ENCODE results near the gene ARX. TPM values are rescaled to one million over a fixed set of nuclear protein-coding genes. Genes with fewer than 3 reads are reported as not detected.
A peak's percentile ranks its signal among the peaks of the same experiment; 100 is the strongest.

The ARX gene
- total RNA-seq, 1 experiment from 2014 or later, result not detected

DNA sequence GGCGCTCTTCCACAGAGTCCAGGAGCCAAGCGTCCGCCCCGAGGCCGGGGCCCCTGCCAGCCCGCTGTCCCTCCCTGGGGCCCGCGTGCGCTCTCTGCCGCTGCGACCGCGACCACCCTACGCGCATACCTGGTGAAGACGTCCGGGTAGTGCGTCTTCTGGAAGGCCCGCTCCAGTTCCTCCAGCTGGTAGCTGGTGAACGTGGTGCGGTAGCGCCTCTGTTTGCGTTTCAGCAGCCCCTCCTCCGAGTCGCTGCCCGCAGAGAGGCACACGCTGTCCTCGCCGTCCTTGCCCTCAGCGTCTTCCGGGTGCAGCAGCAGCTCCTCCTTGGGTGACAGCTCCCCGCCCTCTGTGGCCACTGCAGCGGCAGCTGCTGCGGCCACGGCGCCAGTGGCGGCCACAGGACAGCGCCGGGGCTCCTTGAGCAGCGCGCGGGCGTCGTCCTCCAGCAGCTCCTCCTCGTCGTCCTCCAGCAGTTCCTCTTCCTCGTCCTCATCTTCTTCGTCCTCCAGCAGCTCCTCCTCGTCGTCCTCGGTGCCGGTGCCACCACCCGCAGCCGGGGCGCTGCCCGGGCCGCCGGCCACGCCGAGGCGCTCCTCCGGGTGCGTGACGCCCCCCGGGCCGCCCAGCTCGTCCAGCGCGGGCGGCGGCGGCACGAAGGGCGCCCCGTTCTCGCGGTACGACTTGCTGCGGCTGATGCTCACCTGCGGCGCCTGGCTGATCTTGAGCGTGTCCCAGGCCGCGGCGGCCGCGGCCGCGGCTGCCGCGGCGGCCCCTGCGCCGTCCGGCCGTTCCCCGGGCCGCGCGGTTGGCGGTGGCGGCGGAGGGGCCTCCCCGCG lies 2.8 kb downstream of the ARX start:
- Histone ChIP-seq H3K27ac (ENCODE audit: low read length) (no peak overlapping the region), H3K9me2 (replicated peaks; ENCODE audit: insufficient read depth, low read length) (no peaks in the 10 kb centered on the region), H3K4me1 (ENCODE audit: low read length) (no peaks in the 10 kb centered on the region), H3K9ac (ENCODE audit: low read length) (peak overlapping the region; percentile 13; the same call in 1 of the 2 replicates), H3K27me3 (ENCODE audit: low read length) (no peaks in the 10 kb centered on the region), H3K4me3 (ENCODE audit: low read length) (peak overlapping the region; percentile 48; the same call in 1 of the 2 replicates), H3K9me3 (ENCODE audit: low read length) (no peaks in the 10 kb centered on the region), H3K36me3 (ENCODE audit: insufficient read depth, low read length) (no peaks in the 10 kb centered on the region), H4K20me1 (ENCODE audit: insufficient read depth, low read depth, low read length) (no peaks in the 10 kb centered on the region), H2AFZ (ENCODE audit: low read length) (no peak overlapping the region), H3K79me2 (ENCODE audit: low read length) (no peaks in the 10 kb centered on the region), H3K4me2 (ENCODE audit: low read depth, low read length, poor library complexity, severe bottlenecking) (peak overlapping the region; percentile 53)
- peak; percentile 43 for DNase-seq

DNA sequence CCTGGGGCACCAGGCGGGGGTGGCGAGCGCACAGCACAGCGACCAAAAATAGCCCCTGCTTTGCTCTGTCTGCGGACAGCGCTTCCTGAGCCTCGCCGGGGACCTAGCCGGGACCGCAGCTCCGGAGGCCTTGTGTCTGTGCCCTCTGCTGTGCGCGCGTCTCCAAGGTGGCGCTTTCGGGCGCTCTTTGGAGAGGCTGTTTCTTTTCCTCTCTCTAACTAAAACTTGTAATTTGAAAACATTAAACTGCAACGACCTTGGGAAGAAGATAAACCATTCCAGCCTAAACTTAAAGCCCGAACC lies 3.4 kb downstream of the ARX start:
- Histone ChIP-seq H3K27ac (ENCODE audit: low read length) (no peak overlapping the region), H3K4me2 (ENCODE audit: low read depth, low read length, poor library complexity, severe bottlenecking) (no peak overlapping the region)

DNA sequence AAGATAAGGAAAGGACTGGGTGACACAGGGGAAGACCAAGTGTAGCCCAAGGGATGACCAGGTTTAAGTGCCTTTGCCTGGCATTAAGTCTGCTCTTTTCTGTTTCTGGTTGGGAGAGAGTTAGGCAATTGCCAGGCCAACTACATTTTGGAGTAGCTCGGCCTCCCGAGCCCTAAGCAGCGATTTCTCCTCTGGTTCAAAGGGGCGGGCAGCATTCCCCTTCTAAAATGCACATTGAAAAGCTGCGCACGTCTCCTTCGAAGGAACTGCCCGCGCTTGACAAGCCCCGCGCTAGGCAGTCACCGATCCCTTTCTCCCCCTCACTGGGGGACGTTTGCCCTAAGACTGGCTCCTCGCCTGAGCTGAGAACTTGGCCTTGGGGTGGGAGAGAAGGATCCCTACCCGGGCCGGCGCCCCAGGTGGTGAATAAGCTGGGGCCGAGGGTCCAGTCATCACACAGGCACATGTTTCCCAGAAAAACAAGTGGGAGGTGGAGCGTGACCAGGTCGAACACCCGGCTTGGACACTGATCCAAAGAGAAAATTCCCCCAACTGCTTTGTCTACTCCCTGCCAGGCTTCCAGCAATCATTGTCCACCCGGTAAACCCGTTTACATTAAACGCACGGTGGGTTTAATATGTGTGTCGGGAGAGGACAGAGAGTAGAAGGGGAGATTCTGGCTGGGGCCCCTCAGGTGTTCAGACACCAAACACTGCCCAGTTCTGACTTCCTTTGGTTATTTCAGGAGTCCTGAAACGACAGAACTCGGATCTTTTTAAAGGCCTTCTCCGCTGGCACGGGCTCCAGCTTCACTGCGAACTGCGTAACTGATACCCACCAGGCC lies 4.0 kb downstream of the ARX start:
- no peak overlapping the region for H3K9ac ChIP-seq (ENCODE audit: low read length)
- no peak overlapping the region for H3K4me3 ChIP-seq (ENCODE audit: low read length)
- H3K4me1 ChIP-seq (ENCODE audit: low read length), result no peaks in the 10 kb centered on the region
- H3K9me2 ChIP-seq (replicated peaks; ENCODE audit: insufficient read depth, low read length), result no peaks in the 10 kb centered on the region
- H3K4me2 ChIP-seq (ENCODE audit: low read depth, low read length, poor library complexity, severe bottlenecking), result no peak overlapping the region
- H3K79me2 ChIP-seq (ENCODE audit: low read length), result no peaks in the 10 kb centered on the region
- no peaks in the 10 kb centered on the region for H4K20me1 ChIP-seq (ENCODE audit: insufficient read depth, low read depth, low read length)
- H2AFZ ChIP-seq (ENCODE audit: low read length), result no peak overlapping the region
- H3K9me3 ChIP-seq (ENCODE audit: low read length), result no peaks in the 10 kb centered on the region
- H3K27me3 ChIP-seq (ENCODE audit: low read length), result no peaks in the 10 kb centered on the region
- no peak overlapping the region for H3K27ac ChIP-seq (ENCODE audit: low read length)
- H3K36me3 ChIP-seq (ENCODE audit: insufficient read depth, low read length), result no peaks in the 10 kb centered on the region
- DNase-seq, result no peak

More for the DNA sequence above, 3.4 kb downstream of the ARX start:
- Histone ChIP-seq H3K9me2 (replicated peaks; ENCODE audit: insufficient read depth, low read length) (no peaks in the 10 kb centered on the region), H3K4me3 (ENCODE audit: low read length) (no peak overlapping the region), H3K9me3 (ENCODE audit: low read length) (no peaks in the 10 kb centered on the region), H3K9ac (ENCODE audit: low read length) (no peak overlapping the region), H3K4me1 (ENCODE audit: low read length) (no peaks in the 10 kb centered on the region), H2AFZ (ENCODE audit: low read length) (no peak overlapping the region), H3K27me3 (ENCODE audit: low read length) (no peaks in the 10 kb centered on the region), H3K79me2 (ENCODE audit: low read length) (no peaks in the 10 kb centered on the region), H4K20me1 (ENCODE audit: insufficient read depth, low read depth, low read length) (no peaks in the 10 kb centered on the region), H3K36me3 (ENCODE audit: insufficient read depth, low read length) (no peaks in the 10 kb centered on the region)
- no peak for DNase-seq

DNA sequence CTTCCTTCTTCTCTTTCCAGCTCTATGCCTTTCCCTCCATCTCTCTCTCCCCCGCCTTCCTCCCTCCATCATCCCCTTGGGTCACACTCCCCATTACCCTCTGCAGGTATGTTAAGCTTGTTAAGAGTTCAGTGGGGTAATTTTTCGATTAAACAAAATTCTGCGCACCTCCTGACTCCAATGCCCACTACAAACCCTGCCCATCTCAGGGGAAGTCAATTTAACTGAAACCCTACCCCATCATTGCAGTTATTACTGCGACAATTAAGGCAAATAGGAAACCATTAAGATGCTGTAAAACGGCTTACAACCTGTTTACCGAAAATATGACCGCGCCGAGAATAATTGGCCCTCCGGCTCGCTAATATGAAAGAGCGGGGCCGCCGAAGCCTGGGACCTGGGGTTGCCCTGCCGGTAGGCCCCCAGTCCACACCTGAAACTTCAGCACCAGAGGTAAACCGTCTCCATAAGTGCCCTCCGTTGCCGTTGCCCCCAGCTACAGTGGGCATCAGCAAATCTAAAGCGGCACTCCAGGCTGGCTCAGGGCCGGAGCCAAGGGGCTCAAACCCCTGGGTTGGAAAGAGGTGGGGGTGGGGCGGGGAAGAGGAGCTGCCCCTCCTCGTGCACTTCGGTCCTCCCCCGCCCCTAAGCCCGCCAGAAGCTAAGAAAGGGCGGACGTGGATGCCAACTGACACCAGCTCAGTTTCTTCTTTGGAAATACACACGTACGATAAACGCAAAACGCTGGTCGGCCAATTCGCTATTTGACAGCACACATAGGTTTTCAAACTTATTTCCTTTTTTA lies 4.8 kb downstream of the ARX start:
- Histone ChIP-seq H3K9ac (ENCODE audit: low read length) (no peak overlapping the region), H3K79me2 (ENCODE audit: low read length) (no peaks in the 10 kb centered on the region), H3K27me3 (ENCODE audit: low read length) (no peaks in the 10 kb centered on the region), H3K9me3 (ENCODE audit: low read length) (no peaks in the 10 kb centered on the region), H3K27ac (ENCODE audit: low read length) (no peak overlapping the region), H3K4me1 (ENCODE audit: low read length) (no peaks in the 10 kb centered on the region), H4K20me1 (ENCODE audit: insufficient read depth, low read depth, low read length) (no peaks in the 10 kb centered on the region), H3K4me3 (ENCODE audit: low read length) (no peak overlapping the region), H3K36me3 (ENCODE audit: insufficient read depth, low read length) (no peaks in the 10 kb centered on the region), H3K9me2 (replicated peaks; ENCODE audit: insufficient read depth, low read length) (no peaks in the 10 kb centered on the region), H3K4me2 (ENCODE audit: low read depth, low read length, poor library complexity, severe bottlenecking) (no peak overlapping the region), H2AFZ (ENCODE audit: low read length) (no peak overlapping the region)
- DNase-seq, result no peak

DNA sequence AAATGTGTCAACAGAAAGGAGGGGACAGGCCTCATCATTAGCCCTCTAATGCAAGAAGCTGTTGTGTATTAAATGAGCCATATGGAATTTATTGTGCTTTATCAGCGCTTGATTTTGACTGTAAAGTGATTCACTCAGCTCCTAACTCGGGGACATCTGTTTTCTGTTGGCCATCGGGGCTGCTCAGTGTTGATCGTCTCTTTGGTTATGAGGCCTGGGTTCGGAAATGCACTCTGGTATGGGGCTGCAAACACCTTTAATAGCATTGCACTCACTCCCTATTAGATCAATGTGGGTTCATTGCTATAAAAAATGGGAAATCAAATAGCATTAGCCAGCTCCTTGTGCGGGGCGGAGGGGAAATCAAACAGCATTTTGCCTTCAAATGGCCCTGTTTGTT lies 6.4 kb downstream of the ARX start:
- H3K9me3 ChIP-seq (ENCODE audit: low read length), result no peaks in the 10 kb centered on the region
- no peaks in the 10 kb centered on the region for H3K4me1 ChIP-seq (ENCODE audit: low read length)
- H2AFZ ChIP-seq (ENCODE audit: low read length), result no peak overlapping the region
- DNase-seq, result no peak
- no peaks in the 10 kb centered on the region for H4K20me1 ChIP-seq (ENCODE audit: insufficient read depth, low read depth, low read length)
- no peak overlapping the region for H3K9ac ChIP-seq (ENCODE audit: low read length)
- no peaks in the 10 kb centered on the region for H3K79me2 ChIP-seq (ENCODE audit: low read length)
- no peaks in the 10 kb centered on the region for H3K9me2 ChIP-seq (replicated peaks; ENCODE audit: insufficient read depth, low read length)
- no peaks in the 10 kb centered on the region for H3K27me3 ChIP-seq (ENCODE audit: low read length)
- no peak overlapping the region for H3K4me2 ChIP-seq (ENCODE audit: low read depth, low read length, poor library complexity, severe bottlenecking)
- H3K36me3 ChIP-seq (ENCODE audit: insufficient read depth, low read length), result no peaks in the 10 kb centered on the region
- no peak overlapping the region for H3K27ac ChIP-seq (ENCODE audit: low read length)
- no peak overlapping the region for H3K4me3 ChIP-seq (ENCODE audit: low read length)

DNA sequence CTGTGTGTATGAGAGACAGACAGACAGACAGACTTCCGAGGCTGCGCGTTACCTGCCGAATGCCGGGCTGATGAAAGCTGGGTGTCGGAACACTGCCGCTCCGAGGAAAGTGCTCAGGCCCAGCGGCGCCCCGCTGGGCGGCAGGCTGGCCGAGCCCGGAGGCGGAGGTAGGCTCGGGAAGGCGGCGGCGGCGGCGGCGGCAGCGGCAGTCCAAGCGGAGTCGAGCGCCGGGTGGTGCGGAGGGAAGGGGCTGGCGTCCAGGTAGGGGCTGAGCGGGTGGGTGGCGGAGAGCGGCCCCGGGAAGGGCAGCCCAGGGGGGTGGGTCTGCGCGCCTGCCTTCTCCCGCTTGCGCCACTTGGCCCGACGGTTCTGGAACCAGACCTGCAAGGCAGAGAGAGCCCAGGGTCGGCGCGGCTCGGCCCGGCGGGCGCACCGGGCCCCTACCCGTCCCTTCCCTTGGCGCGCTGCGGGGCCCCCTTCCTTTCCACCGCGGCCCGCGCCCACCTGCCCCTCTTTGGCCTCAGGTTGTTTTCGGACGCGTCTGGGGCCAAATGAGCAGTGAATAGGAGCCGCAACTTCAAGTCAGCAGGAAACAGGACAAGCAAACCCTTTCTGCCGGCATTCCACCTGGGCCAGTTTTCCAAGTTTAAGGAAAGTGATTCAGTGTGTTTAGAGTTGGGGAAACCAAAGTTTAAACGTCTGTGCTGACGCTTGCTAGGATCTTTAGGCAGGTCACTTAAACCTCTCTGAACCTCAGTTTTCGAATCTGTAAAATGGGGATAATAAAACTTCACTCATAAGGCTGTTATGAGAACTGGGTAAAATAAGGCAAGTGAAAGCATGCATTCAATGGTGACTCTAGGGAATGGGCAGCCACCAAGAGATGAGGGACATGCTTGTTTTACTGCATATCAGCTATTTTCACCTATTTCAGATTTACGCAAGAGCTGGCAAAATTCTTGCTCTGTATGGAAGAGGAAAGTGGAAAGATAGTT lies 8.4 kb downstream of the ARX start:
- Histone ChIP-seq H3K9me3 (ENCODE audit: low read length) (no peaks in the 10 kb centered on the region), H4K20me1 (ENCODE audit: insufficient read depth, low read depth, low read length) (no peaks in the 10 kb centered on the region), H3K9me2 (replicated peaks; ENCODE audit: insufficient read depth, low read length) (no peaks in the 10 kb centered on the region), H3K4me1 (ENCODE audit: low read length) (no peaks in the 10 kb centered on the region), H3K27me3 (ENCODE audit: low read length) (no peaks in the 10 kb centered on the region), H2AFZ (ENCODE audit: low read length) (no peak overlapping the region), H3K27ac (ENCODE audit: low read length) (no peak overlapping the region), H3K9ac (ENCODE audit: low read length) (no peak overlapping the region), H3K4me2 (ENCODE audit: low read depth, low read length, poor library complexity, severe bottlenecking) (no peak overlapping the region), H3K79me2 (ENCODE audit: low read length) (no peaks in the 10 kb centered on the region), H3K36me3 (ENCODE audit: insufficient read depth, low read length) (no peaks in the 10 kb centered on the region), H3K4me3 (ENCODE audit: low read length) (no peak overlapping the region)
- no peak for DNase-seq

DNA sequence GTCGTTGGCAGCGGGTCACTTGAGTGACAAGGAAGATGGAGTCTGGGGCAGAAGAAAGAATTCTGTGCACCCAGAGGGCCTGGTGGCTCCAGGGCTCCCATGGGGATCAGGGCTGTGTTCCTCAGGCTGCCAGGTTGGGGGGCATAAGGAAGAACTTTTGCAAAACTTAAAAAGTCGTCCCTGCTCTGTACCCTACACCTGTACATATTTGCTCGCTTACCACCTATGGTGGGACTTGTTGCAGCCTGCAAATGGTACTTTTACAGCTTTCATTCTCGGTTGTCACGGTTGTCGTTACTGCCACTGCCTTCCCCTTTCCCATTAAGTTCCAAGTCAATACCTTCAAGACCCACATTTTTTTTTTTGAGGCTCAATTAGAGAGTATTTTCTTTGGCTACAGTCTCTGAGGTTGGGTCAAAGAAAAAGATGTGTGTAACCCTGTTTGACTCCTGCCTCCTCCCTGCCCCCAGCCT lies 9.1 kb downstream of the ARX start:
- Histone ChIP-seq H3K9me2 (replicated peaks; ENCODE audit: insufficient read depth, low read length) (no peaks in the 10 kb centered on the region), H3K4me1 (ENCODE audit: low read length) (no peaks in the 10 kb centered on the region), H3K36me3 (ENCODE audit: insufficient read depth, low read length) (no peaks in the 10 kb centered on the region), H4K20me1 (ENCODE audit: insufficient read depth, low read depth, low read length) (no peaks in the 10 kb centered on the region), H3K79me2 (ENCODE audit: low read length) (no peaks in the 10 kb centered on the region), H3K27ac (ENCODE audit: low read length) (no peak overlapping the region), H3K9ac (ENCODE audit: low read length) (no peak overlapping the region), H3K4me3 (ENCODE audit: low read length) (no peak overlapping the region), H3K27me3 (ENCODE audit: low read length) (no peaks in the 10 kb centered on the region), H2AFZ (ENCODE audit: low read length) (no peak overlapping the region), H3K9me3 (ENCODE audit: low read length) (no peaks in the 10 kb centered on the region), H3K4me2 (ENCODE audit: low read depth, low read length, poor library complexity, severe bottlenecking) (no peak overlapping the region)
- DNase-seq, result no peak

Measured in Karpas-422 (cell line).